VCaP (cell line): ENCODE data around the gene SEPTIN1.

Source experiments
- H3K27ac ChIP-seq: fragments of 450-650 bp; 2 replicates; pipeline ENCODE4 v1.5.1; 2017
- CTCF ChIP-seq: fragments of 450-650 bp; conservative IDR thresholded peaks from 2 replicates; pipeline ENCODE4 v1.5.1; 2017; ENCODE audit warnings: mild to moderate bottlenecking, moderate library complexity

The SEPTIN1 gene

GRCh38 chr16:30357085-30357714 lies 25.2 kb downstream of the SEPTIN1 start:
- H3K27ac ChIP-seq: no peak overlapping the region
- TF ChIP-seq CTCF: no peak

GRCh38 chr16:30356401-30357084 lies 25.8 kb downstream of the SEPTIN1 start:
- TF ChIP-seq CTCF: no peak
- peak overlapping the region; percentile 78; the same call in 1 of the 2 replicates for H3K27ac ChIP-seq

- no peak for TF ChIP-seq CTCF
- peak overlapping the region; percentile 78 for H3K27ac ChIP-seq
Observed at GRCh38 chr16:30355954-30356308, 26.4 kb downstream of the SEPTIN1 start.

- H3K27ac ChIP-seq: peak within 1 kb of the TSS; percentile 78
- no peak for TF ChIP-seq CTCF
Observed at GRCh38 chr16:30355144-30355953, 27.0 kb downstream of the SEPTIN1 start, which contains the start of gene CD2BP2. TSS of gene CD2BP2 (minus strand) at chr16:30355308. CDS start at chr16:30354681, 627 bp downstream.

- H3K27ac ChIP-seq: peak overlapping the region; percentile 78
- TF ChIP-seq CTCF: no peak
Observed at GRCh38 chr16:30354423-30355143, 27.8 kb downstream of the SEPTIN1 start.

- TF ChIP-seq CTCF: no peak
- no peak overlapping the region for H3K27ac ChIP-seq
Observed at GRCh38 chr16:30353438-30354129, 28.8 kb downstream of the SEPTIN1 start.
